Osteocyte (in vitro differentiated cells): ENCODE measurements around the gene PPP1R14B. TPM values are rescaled to one million over a fixed set of nuclear protein-coding genes. Genes with fewer than 3 reads are reported as not detected.

Experiments used
- DNase-seq: peaks from one replicate; pipeline ENCODE4 v3.0.0; 2021; ENCODE audit warnings: mixed read lengths; ENCODE audit not compliant: unreplicated experiment; ENCODE audit errors: extremely low spot score
- H3K27ac Mint-ChIP-seq: one replicate; pipeline ENCODE4 v1.8.0; 2021; ENCODE audit warnings: mild to moderate bottlenecking, mixed read lengths; ENCODE audit not compliant: unreplicated experiment
- H3K27me3 Mint-ChIP-seq: one replicate; pipeline ENCODE4 v1.8.0; 2021; ENCODE audit warnings: mixed read lengths; ENCODE audit not compliant: unreplicated experiment
- H3K36me3 Mint-ChIP-seq: one replicate; pipeline ENCODE4 v1.8.0; 2021; ENCODE audit warnings: mixed read lengths; ENCODE audit not compliant: unreplicated experiment
- H3K4me1 Mint-ChIP-seq: one replicate; pipeline ENCODE4 v1.8.0; 2021; ENCODE audit warnings: mixed read lengths; ENCODE audit not compliant: unreplicated experiment
- H3K4me3 Mint-ChIP-seq: one replicate; pipeline ENCODE4 v1.8.0; 2021; ENCODE audit warnings: mild to moderate bottlenecking, moderate library complexity, mixed read lengths; ENCODE audit not compliant: unreplicated experiment
- H3K9me3 Mint-ChIP-seq: one replicate; pipeline ENCODE4 v1.8.0; 2021; ENCODE audit warnings: mixed read lengths; ENCODE audit not compliant: unreplicated experiment
- total RNA-seq: library from RNA; stranded (reverse); gene quantifications from 2 replicates; pipeline ENCODE4 v1.2.1, GENCODE V29; 2021
- TF ChIP-seq, protein P1 (sequence below): fragments of 200-600 bp; sonication (generic); IDR thresholded peaks from 2 replicates; pipeline ENCODE4 v1.5.0; 2021; ENCODE audit warnings: antibody characterized with exemption, mild to moderate bottlenecking, moderate library complexity

Gene PPP1R14B
- total RNA-seq, 1 donor from 2014 or later: 270 TPM

DNA sequence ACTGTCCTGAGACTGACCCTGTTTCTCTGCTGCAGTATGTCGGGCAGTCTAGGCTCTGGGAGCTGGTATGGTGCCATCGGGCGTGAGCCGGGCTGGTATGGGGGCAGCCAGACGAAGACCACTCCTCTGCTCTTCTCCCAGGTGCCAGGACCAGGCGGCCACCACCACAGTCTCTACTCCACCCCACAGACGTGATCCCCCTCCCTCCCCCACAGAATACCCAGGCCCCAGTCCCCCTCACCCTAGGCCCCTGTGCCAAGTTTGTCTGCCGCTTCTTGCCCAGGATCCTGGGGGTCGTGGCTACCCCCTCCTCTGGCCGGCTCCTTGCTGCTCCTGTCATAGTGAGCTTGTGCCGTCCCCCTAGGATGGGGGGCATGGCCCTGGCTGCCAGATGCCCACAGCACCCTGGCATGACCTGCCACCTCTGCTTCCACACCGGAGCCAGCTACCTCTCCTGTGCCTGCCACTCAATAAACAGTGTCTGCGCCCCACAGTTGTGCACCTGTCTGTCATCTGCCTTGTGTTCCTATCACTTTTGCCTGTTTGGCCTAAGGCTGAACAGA lies 42.3 kb upstream of the PPP1R14B start:
- no peaks in the 10 kb centered on the region for H3K9me3 Mint-ChIP-seq
- peaks cover 16% of the 10 kb centered on the region for H3K27me3 Mint-ChIP-seq
- H3K27ac Mint-ChIP-seq: no peak overlapping the region
- DNase-seq: no peak
- TF ChIP-seq, protein P1, sequence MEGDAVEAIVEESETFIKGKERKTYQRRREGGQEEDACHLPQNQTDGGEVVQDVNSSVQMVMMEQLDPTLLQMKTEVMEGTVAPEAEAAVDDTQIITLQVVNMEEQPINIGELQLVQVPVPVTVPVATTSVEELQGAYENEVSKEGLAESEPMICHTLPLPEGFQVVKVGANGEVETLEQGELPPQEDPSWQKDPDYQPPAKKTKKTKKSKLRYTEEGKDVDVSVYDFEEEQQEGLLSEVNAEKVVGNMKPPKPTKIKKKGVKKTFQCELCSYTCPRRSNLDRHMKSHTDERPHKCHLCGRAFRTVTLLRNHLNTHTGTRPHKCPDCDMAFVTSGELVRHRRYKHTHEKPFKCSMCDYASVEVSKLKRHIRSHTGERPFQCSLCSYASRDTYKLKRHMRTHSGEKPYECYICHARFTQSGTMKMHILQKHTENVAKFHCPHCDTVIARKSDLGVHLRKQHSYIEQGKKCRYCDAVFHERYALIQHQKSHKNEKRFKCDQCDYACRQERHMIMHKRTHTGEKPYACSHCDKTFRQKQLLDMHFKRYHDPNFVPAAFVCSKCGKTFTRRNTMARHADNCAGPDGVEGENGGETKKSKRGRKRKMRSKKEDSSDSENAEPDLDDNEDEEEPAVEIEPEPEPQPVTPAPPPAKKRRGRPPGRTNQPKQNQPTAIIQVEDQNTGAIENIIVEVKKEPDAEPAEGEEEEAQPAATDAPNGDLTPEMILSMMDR: no peak
- peaks cover 23% of the 10 kb centered on the region for H3K4me1 Mint-ChIP-seq
- H3K4me3 Mint-ChIP-seq: no peak overlapping the region
- H3K36me3 Mint-ChIP-seq: peaks cover 1% of the 10 kb centered on the region

DNA sequence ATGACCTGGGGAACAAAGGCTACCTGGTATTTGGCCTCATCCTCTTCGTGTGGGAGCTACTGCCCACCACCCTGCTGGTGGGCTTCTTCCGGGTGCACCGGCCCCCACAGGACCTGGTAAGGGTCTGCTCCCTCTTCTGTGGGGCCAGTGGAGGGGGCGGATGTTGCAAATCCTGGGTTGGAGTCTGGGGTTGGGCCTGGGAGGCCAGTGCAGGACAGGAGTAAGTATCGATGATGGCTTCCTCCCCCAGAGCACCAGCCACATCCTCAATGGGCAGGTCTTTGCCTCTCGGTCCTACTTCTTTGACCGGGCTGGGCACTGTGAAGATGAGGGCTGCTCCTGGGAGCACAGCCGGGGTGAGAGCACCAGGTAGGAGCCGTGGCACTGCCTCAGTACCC lies 41.6 kb upstream of the PPP1R14B start:
- Mint-ChIP-seq H3K27ac (no peak overlapping the region), H3K9me3 (no peaks in the 10 kb centered on the region), H3K36me3 (peaks cover 1% of the 10 kb centered on the region), H3K4me3 (no peak overlapping the region), H3K27me3 (peaks cover 15% of the 10 kb centered on the region), H3K4me1 (peaks cover 24% of the 10 kb centered on the region)
- DNase-seq: no peak
- TF ChIP-seq, protein P1: no peak

DNA sequence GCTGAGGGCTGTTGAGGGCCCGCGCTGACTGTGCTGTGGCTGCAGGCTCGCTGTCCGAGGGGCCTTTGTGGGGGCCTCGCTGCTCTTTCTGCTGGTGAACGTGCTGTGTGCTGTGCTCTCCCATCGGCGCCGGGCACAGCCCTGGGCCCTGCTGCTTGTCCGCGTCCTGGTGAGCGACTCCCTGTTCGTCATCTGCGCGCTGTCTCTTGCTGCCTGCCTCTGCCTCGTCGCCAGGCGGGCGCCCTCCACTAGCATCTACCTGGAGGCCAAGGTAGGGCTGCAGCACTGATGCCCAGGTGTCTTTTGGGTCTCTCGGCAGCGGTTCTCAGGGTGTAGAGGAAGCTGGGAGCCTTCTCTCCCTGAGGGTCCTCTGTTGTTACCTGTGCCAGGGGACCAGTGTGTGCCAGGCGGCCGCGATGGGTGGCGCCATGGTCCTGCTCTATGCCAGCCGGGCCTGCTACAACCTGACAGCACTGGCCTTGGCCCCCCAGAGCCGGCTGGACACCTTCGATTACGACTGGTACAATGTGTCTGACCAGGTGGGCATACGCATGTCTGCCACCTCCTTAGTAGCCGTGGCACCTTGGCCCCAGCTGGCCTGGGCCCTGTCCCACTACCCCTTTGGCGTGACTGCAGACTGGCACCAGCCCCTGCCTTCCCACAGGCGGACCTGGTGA lies 41.1 kb upstream of the PPP1R14B start:
- peaks cover 10% of the 10 kb centered on the region for H3K27me3 Mint-ChIP-seq

DNA sequence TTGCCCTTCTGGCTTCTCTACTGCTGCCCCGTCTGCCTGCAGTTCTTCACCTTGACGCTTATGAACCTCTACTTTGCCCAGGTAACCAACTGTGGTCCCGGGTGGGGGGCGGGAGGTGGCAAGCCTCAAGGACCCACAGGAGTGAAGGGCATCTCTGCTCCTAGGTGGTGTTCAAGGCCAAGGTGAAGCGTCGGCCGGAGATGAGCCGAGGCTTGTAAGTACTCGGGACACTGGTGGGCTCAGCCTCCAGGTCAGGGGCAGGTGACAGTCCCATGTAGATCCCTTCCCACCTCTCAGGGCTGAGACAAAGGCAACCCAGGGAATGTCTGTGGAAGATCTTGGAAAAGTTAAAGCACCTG lies 40.0 kb upstream of the PPP1R14B start:
- TF ChIP-seq, protein P1: no peak
- no peaks in the 10 kb centered on the region for H3K9me3 Mint-ChIP-seq
- H3K27me3 Mint-ChIP-seq: peaks cover 7% of the 10 kb centered on the region
- DNase-seq: no peak
- H3K4me3 Mint-ChIP-seq: peak overlapping the region; percentile 70
- H3K4me1 Mint-ChIP-seq: peaks cover 29% of the 10 kb centered on the region
- H3K36me3 Mint-ChIP-seq: peaks cover 7% of the 10 kb centered on the region
- H3K27ac Mint-ChIP-seq: peak overlapping the region; percentile 6

More for the DNA sequence above, 41.1 kb upstream of the PPP1R14B start:
- Mint-ChIP-seq H3K36me3 (peaks cover 5% of the 10 kb centered on the region), H3K27ac (no peak overlapping the region), H3K9me3 (no peaks in the 10 kb centered on the region), H3K4me3 (peak overlapping the region; percentile 10), H3K4me1 (peaks cover 29% of the 10 kb centered on the region)
- DNase-seq: no peak
- TF ChIP-seq, protein P1: no peak

DNA sequence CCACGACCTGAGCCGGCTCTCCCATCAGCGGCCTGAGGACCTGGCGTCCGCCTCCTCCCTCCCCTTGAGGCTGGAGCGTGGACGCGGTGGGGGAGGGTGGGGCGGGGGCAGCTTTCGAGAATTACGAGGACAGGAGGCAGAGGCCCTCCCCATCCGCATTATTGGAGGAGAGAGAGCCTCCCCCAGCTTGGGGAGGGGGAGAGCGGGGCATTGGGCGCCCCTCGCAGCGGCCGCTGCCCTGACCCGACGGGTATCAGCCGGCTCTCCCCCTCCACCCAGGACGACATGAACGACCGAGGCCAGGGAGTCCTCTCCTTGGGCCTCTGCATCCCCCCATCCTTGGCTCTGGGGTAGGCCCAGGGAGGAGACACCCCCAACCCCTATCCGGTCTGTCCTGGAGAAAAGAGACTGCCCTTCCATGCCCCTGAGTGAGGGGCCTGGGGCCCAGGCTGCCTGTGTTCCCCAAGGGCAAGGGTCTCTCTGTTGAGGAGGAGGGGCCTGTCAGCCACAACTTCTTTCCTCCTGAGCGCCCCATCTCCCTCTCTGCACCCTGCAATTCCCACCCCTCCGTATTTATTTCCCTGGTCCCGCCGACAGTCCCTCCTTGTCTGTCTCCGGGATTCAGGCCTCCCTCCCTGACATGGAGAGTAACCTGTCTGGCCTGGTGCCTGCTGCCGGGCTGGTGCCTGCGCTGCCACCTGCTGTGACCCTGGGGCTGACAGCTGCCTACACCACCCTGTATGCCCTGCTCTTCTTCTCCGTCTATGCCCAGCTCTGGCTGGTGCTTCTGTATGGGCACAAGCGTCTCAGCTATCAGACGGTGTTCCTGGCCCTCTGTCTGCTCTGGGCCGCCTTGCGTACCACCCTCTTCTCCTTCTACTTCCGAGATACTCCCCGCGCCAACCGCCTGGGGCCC lies 39.4 kb upstream of the PPP1R14B start:
- Mint-ChIP-seq H3K4me3 (peak overlapping the region; percentile 70), H3K4me1 (peaks cover 29% of the 10 kb centered on the region)
- TF ChIP-seq, protein P1: no peak

More for the DNA sequence above, 39.4 kb upstream of the PPP1R14B start:
- peaks cover 7% of the 10 kb centered on the region for H3K27me3 Mint-ChIP-seq
- DNase-seq: no peak
- peak overlapping the region; percentile 6 for H3K27ac Mint-ChIP-seq
- H3K36me3 Mint-ChIP-seq: peaks cover 9% of the 10 kb centered on the region
- no peaks in the 10 kb centered on the region for H3K9me3 Mint-ChIP-seq
